K562 (cell line): ENCODE measurements around the gene HDAC7. TPM values are rescaled to one million over a fixed set of nuclear protein-coding genes. Genes with fewer than 3 reads are reported as not detected.
A peak's percentile ranks its signal among the peaks of the same experiment; 100 is the strongest.

Experiments
- BRF1 ChIP-seq: IDR thresholded peaks from 3 replicates; pipeline ENCODE4 v1.6.1; 2011; ENCODE audit warnings: borderline replicate concordance, mild to moderate bottlenecking; ENCODE audit not compliant: insufficient read length; ENCODE audit errors: extremely low read depth
- COPS2 ChIP-seq: fragments of 450-650 bp; conservative IDR thresholded peaks from 2 replicates; pipeline ENCODE4 v1.6.1; 2016; ENCODE audit warnings: mild to moderate bottlenecking, moderate library complexity
- GATAD2A ChIP-seq: fragments of 450-650 bp; IDR thresholded peaks from 2 replicates; pipeline ENCODE4 v1.6.1; 2017
- HDAC2 ChIP-seq: fragments of 450-650 bp; IDR thresholded peaks from 2 replicates; pipeline ENCODE4 v1.6.1; 2016; ENCODE audit warnings: mild to moderate bottlenecking
- HOXB6 ChIP-seq: fragments of 250-450 bp; sonication (Bioruptor Pico); IDR thresholded peaks from 2 replicates; pipeline ENCODE4 v1.5.1; 2022; ENCODE audit warnings: mild to moderate bottlenecking, borderline replicate concordance
- JUN ChIP-seq, 2 experiments: sonication (generic) in 1 of 2; formaldehyde crosslinking in 1 of 2; IDR thresholded peaks; 2 replicates each; pipeline versions ENCODE4 v1.6.1 to v1.8.0; 2012 to 2022; ENCODE audit warnings: borderline replicate concordance in 2 of 2, mild to moderate bottlenecking in 2 of 2, improper control_type of control experiment in 1 of 2, low read depth in 1 of 2, low read length in 1 of 2, missing genetic modification reagents in 1 of 2
- KAT2B ChIP-seq: IDR thresholded peaks from one replicate; pipeline ENCODE4 v1.6.1; 2012; ENCODE audit warnings: low read depth, mild to moderate bottlenecking, control low read depth, inconsistent platforms, low read length, moderate library complexity
- MEF2D ChIP-seq: conservative IDR thresholded peaks from 2 replicates; pipeline ENCODE4 v1.6.1; 2016; ENCODE audit warnings: low read depth, missing genetic modification characterization, missing compliant biosample characterization
- NFE2 ChIP-seq: IDR thresholded peaks from 2 replicates; pipeline ENCODE4 v1.6.1; 2014; ENCODE audit warnings: antibody characterized with exemption, low read depth
- PTTG1 ChIP-seq: fragments of 450-650 bp; IDR thresholded peaks from 2 replicates; pipeline ENCODE4 v1.6.1; 2016; ENCODE audit warnings: low read depth, mild to moderate bottlenecking, missing genetic modification characterization, missing compliant biosample characterization
- SMAD3 ChIP-seq: fragments of 450-650 bp; formaldehyde crosslinking; conservative IDR thresholded peaks from 2 replicates; pipeline ENCODE4 v1.4.0; 2020; ENCODE audit warnings: mild to moderate bottlenecking
- SOX6 ChIP-seq: fragments of 450-650 bp; IDR thresholded peaks from 2 replicates; pipeline ENCODE4 v1.6.1; 2014; ENCODE audit warnings: mild to moderate bottlenecking
- SUPT5H ChIP-seq: fragments of 450-650 bp; IDR thresholded peaks from 2 replicates; pipeline ENCODE4 v1.6.1; 2016
- TAF7 ChIP-seq: fragments of 450-650 bp; IDR thresholded peaks from 2 replicates; pipeline ENCODE4 v1.6.1; 2016; ENCODE audit warnings: missing genetic modification characterization, missing compliant biosample characterization
- TOE1 ChIP-seq, 2 experiments: fragments of 450-650 bp in 1 of 2; sonication (generic) in 1 of 2; formaldehyde crosslinking in 1 of 2; IDR thresholded peaks; 2 replicates each; pipeline versions ENCODE4 v1.7.1 to v1.8.0; 2016 to 2022; ENCODE audit warnings: borderline replicate concordance in 2 of 2, mild to moderate bottlenecking in 2 of 2, antibody characterized with exemption in 1 of 2, inconsistent platforms in 1 of 2, low read depth in 1 of 2, missing genetic modification reagents in 1 of 2, moderate library complexity in 1 of 2
- ZNF3 ChIP-seq: fragments of 250-450 bp; sonication (Bioruptor Pico); IDR thresholded peaks from 2 replicates; pipeline ENCODE4 v1.5.0; 2021; ENCODE audit warnings: mild to moderate bottlenecking, moderate library complexity
- polyA plus RNA-seq, 8 experiments: library from polyadenylated mRNA; depleted of rRNA in 4 of 8; stranded (reverse) in 5 of 8; unstranded in 3 of 8; fragments of >200 nt; fragmentation: Nextera tagmentation in 2 of 8; fragmentation: Illumina TruSeq in 1 of 8; extraction: Ambion mirVana in 2 of 8; extraction: Trizol in 1 of 8; gene quantifications; 2 replicates each; pipeline versions ENCODE4 v1.2.1 to v1.2.3, GENCODE V29; 2011 to 2014; ENCODE audit warnings: inconsistent platforms in 1 of 8, missing spikeins in 1 of 8
- total RNA-seq, 7 experiments: library from RNA; depleted of rRNA in 6 of 7; stranded (reverse); fragments of >200 nt in 6 of 7; fragmentation: Illumina TruSeq in 2 of 7; extraction: Trizol in 2 of 7; gene quantifications; 2 replicates each; pipeline versions ENCODE4 v1.2.1 to v1.2.3, GENCODE V29; 2011 to 2021; ENCODE audit warnings: low replicate concordance in 1 of 7
- TF ChIP-seq, protein P1 (sequence below): IDR thresholded peaks from 3 replicates; pipeline ENCODE4 v1.6.1; 2011; ENCODE audit warnings: borderline replicate concordance, mild to moderate bottlenecking, moderate library complexity; ENCODE audit not compliant: insufficient read length; ENCODE audit errors: extremely low read depth
- TF ChIP-seq, protein P2 (sequence below): fragments of 250-450 bp; sonication (Bioruptor Pico); IDR thresholded peaks from 2 replicates; pipeline ENCODE4 v1.4.0; 2020; ENCODE audit warnings: mild to moderate bottlenecking, moderate library complexity
- TF ChIP-seq, protein P3 (sequence below): fragments of 200-800 bp; sonication (Bioruptor generic); IDR thresholded peaks from 2 replicates; pipeline ENCODE4 v1.6.1; 2017; ENCODE audit warnings: missing genetic modification characterization, missing compliant biosample characterization
- TF ChIP-seq, protein P4 (sequence below): fragments of 250-450 bp; sonication (Bioruptor Pico); IDR thresholded peaks from 2 replicates; pipeline ENCODE4 v1.5.0; 2021; ENCODE audit warnings: mild to moderate bottlenecking, borderline replicate concordance

The HDAC7 gene
- total and polyA plus RNA-seq, 9 of the 15 experiments (the other 6 are each of a cell fraction or from before 2014, with no cell fraction given) = 2.5 to 129 (median 31.1) TPM

DNA sequence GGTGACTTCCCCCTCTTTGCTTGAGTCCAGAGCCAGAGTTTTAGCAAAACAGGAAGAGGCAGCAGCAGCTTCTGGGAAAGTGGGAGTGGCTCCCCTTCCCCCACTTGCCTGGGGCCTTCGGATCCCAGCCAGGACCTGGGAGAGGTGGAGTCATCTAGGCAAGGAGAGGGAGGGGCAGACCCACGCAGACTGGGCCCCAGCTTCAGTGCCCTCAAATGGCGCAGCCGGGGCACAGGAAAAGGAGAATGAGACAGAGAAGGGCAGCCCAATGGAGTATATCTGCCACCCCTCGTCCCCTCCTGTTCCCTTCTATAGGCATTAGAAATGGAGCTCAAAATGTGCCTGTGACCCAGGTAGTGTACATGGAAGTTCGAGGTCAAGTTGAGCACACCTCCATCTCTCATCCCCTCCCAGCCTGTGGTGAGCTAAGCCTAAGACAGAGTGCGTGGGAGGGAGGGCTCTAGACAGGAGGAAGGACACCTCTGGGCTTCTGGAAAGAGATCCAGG lies 9.3 kb upstream of the HDAC7 start (continued):
- TF ChIP-seq, protein P1, sequence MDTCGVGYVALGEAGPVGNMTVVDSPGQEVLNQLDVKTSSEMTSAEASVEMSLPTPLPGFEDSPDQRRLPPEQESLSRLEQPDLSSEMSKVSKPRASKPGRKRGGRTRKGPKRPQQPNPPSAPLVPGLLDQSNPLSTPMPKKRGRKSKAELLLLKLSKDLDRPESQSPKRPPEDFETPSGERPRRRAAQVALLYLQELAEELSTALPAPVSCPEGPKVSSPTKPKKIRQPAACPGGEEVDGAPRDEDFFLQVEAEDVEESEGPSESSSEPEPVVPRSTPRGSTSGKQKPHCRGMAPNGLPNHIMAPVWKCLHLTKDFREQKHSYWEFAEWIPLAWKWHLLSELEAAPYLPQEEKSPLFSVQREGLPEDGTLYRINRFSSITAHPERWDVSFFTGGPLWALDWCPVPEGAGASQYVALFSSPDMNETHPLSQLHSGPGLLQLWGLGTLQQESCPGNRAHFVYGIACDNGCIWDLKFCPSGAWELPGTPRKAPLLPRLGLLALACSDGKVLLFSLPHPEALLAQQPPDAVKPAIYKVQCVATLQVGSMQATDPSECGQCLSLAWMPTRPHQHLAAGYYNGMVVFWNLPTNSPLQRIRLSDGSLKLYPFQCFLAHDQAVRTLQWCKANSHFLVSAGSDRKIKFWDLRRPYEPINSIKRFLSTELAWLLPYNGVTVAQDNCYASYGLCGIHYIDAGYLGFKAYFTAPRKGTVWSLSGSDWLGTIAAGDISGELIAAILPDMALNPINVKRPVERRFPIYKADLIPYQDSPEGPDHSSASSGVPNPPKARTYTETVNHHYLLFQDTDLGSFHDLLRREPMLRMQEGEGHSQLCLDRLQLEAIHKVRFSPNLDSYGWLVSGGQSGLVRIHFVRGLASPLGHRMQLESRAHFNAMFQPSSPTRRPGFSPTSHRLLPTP = no peak
- no peak for TF ChIP-seq MEF2D
- peak; percentile 83 for TF ChIP-seq HDAC2
- TF ChIP-seq COPS2 = no peak
- TF ChIP-seq TAF7 (tag) = no peak
- TF ChIP-seq NFE2 = no peak
- no peak for TF ChIP-seq HOXB6 (CRISPR knock-in tag)
- no peak for TF ChIP-seq GATAD2A
- TF ChIP-seq KAT2B = no peak
- TF ChIP-seq TOE1 (IDR thresholded peaks at IDR 0.05; ENCODE audit: borderline replicate concordance) = peak; percentile 44; the same call in 1 of the 2 replicates
- TF ChIP-seq TOE1 (CRISPR knock-in tag; IDR thresholded peaks at IDR 0.05; ENCODE audit: borderline replicate concordance, low read depth) = no peak
- TF ChIP-seq PTTG1 (tag) = no peak
- TF ChIP-seq SOX6 = peak; percentile 61; the same call in 1 of the 2 replicates
- TF ChIP-seq SMAD3 (CRISPR knock-in tag) = no peak
- TF ChIP-seq, protein P2, sequence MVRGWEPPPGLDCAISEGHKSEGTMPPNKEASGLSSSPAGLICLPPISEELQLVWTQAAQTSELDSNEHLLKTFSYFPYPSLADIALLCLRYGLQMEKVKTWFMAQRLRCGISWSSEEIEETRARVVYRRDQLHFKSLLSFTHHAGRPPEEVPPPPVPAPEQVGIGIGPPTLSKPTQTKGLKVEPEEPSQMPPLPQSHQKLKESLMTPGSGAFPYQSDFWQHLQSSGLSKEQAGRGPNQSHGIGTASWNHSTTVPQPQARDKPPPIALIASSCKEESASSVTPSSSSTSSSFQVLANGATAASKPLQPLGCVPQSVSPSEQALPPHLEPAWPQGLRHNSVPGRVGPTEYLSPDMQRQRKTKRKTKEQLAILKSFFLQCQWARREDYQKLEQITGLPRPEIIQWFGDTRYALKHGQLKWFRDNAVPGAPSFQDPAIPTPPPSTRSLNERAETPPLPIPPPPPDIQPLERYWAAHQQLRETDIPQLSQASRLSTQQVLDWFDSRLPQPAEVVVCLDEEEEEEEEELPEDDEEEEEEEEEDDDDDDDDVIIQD = no peak
- TF ChIP-seq SUPT5H = peak; percentile 57
- TF ChIP-seq, protein P3, sequence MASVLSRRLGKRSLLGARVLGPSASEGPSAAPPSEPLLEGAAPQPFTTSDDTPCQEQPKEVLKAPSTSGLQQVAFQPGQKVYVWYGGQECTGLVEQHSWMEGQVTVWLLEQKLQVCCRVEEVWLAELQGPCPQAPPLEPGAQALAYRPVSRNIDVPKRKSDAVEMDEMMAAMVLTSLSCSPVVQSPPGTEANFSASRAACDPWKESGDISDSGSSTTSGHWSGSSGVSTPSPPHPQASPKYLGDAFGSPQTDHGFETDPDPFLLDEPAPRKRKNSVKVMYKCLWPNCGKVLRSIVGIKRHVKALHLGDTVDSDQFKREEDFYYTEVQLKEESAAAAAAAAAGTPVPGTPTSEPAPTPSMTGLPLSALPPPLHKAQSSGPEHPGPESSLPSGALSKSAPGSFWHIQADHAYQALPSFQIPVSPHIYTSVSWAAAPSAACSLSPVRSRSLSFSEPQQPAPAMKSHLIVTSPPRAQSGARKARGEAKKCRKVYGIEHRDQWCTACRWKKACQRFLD (CRISPR knock-in tag) = peak; percentile 41; the same call in 1 of the 2 replicates
- TF ChIP-seq, protein P4, sequence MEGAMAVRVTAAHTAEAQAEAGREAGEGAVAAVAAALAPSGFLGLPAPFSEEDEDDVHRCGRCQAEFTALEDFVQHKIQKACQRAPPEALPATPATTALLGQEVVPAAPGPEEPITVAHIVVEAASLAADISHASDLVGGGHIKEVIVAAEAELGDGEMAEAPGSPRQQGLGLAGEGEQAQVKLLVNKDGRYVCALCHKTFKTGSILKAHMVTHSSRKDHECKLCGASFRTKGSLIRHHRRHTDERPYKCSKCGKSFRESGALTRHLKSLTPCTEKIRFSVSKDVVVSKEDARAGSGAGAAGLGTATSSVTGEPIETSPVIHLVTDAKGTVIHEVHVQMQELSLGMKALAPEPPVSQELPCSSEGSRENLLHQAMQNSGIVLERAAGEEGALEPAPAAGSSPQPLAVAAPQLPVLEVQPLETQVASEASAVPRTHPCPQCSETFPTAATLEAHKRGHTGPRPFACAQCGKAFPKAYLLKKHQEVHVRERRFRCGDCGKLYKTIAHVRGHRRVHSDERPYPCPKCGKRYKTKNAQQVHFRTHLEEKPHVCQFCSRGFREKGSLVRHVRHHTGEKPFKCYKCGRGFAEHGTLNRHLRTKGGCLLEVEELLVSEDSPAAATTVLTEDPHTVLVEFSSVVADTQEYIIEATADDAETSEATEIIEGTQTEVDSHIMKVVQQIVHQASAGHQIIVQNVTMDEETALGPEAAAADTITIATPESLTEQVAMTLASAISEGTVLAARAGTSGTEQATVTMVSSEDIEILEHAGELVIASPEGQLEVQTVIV = no peak
- no peak for TF ChIP-seq BRF1
- TF ChIP-seq JUN (IDR thresholded peaks at IDR 0.05; ENCODE audit: borderline replicate concordance, low read depth, low read length) = peak; percentile 5; the same call in 1 of the 2 replicates
- no peak for TF ChIP-seq JUN (CRISPR knock-in tag; IDR thresholded peaks at IDR 0.05; ENCODE audit: borderline replicate concordance)
- TF ChIP-seq ZNF3 (CRISPR knock-in tag) = no peak
